ENCODE results near the gene MSTO1. TPM values are rescaled to one million over a fixed set of nuclear protein-coding genes. Genes with fewer than 3 reads are reported as not detected.

Gene MSTO1
- total RNA-seq, 1 experiment from 2014 or later = 21.0 TPM

Other genes starting within 250 kb of the MSTO1 start
- gene ASH1L, start 47.4 kb upstream of the MSTO1 start, total RNA-seq (2014; rRNA removed; shearing (Covaris generic)) = 12.4 and 23.4 TPM in 2 replicates
- 61.5 and 63.1 TPM in 2 replicates for gene YY1AP1, start 78.6 kb downstream of the MSTO1 start, total RNA-seq (2014; rRNA removed; shearing (Covaris generic))
- gene DAP3, start 78.9 kb downstream of the MSTO1 start, total RNA-seq (2014; rRNA removed; shearing (Covaris generic)) = 116 and 197 TPM in 2 replicates
- gene GON4L, start 247.0 kb downstream of the MSTO1 start, total RNA-seq (2014; rRNA removed; shearing (Covaris generic)) = 12.0 and 22.0 TPM in 2 replicates
- gene SYT11, start 249.3 kb downstream of the MSTO1 start, total RNA-seq (2014; rRNA removed; shearing (Covaris generic)) = 12.0 and 15.8 TPM in 2 replicates

All from M059J (cell line).